SK-N-SH (cell line): ENCODE data around the gene ADAMTS2. TPM values are rescaled to one million over a fixed set of nuclear protein-coding genes. Genes with fewer than 3 reads are reported as not detected.

Experiments used
- CTCF ChIA-PET: fragments of 300-600, 350-600 bp; formaldehyde crosslinking; extraction: SDS; loops from one replicate; lab custom pipeline; 2021; lab: Yijun Ruan, JAX
- POLR2A ChIA-PET: fragments of 350-600 bp; sonication (Branson Sonifier 250); formaldehyde crosslinking; extraction: SDS; loops from one replicate; lab custom pipeline; 2020; ENCODE audit warnings: antibody characterized with exemption, inconsistent platforms; lab: Yijun Ruan, JAX
- DNase-seq: peaks from one replicate; pipeline ENCODE4 v3.0.0; 2012
- H2AFZ ChIP-seq: fragments of 200-600 bp; sonication (generic); 2 replicates; pipeline ENCODE4 v1.8.1; 2016; ENCODE audit warnings: antibody characterized with exemption, mild to moderate bottlenecking, low read depth
- H3F3A ChIP-seq: fragments of 200-600 bp; sonication (generic); replicated peaks from 2 replicates; pipeline ENCODE3; 2016; ENCODE audit warnings: antibody characterized with exemption, mild to moderate bottlenecking; ENCODE audit not compliant: insufficient read depth
- H3K27ac ChIP-seq, 2 experiments: fragments of 200-500 bp in 1 of 2; fragments of 200-600 bp in 1 of 2; sonication (Bioruptor generic) in 1 of 2; sonication (generic), shearing (Covaris generic) in 1 of 2; 2 replicates each; pipeline versions ENCODE4 v1.5.1 to v1.6.1; 2014 to 2016; ENCODE audit warnings: low read depth in 2 of 2, inconsistent platforms in 1 of 2, low read length in 1 of 2, mild to moderate bottlenecking in 1 of 2, mixed read lengths in 1 of 2
- H3K27me3 ChIP-seq: fragments of 200-600 bp; sonication (generic), shearing (Covaris generic); 2 replicates; pipeline ENCODE4 v1.6.1; 2016; ENCODE audit warnings: mixed run types; ENCODE audit not compliant: insufficient read depth
- H3K36me3 ChIP-seq, 2 experiments: fragments of 200-500 bp in 1 of 2; fragments of 200-600 bp in 1 of 2; sonication (Bioruptor generic) in 1 of 2; sonication (generic) in 1 of 2; replicated peaks in 1 of 2; 2 replicates each; pipeline versions ENCODE3 to v1.5.1; 2014 to 2016; ENCODE audit warnings: low read length in 1 of 2, mild to moderate bottlenecking in 1 of 2; ENCODE audit not compliant: insufficient read depth in 2 of 2, control insufficient read depth in 1 of 2
- H3K4me1 ChIP-seq, 2 experiments: fragments of 200-500 bp in 1 of 2; fragments of 200-600 bp in 1 of 2; sonication (Bioruptor generic) in 1 of 2; sonication (generic), shearing (Covaris generic) in 1 of 2; 2 replicates each; pipeline versions ENCODE4 v1.5.1 to v1.6.1; 2014 to 2016; ENCODE audit warnings: low read depth in 1 of 2, low read length in 1 of 2, mixed run types in 1 of 2; ENCODE audit not compliant: insufficient read depth in 2 of 2, control insufficient read depth in 1 of 2
- H3K4me2 ChIP-seq: fragments of 200-600 bp; sonication (generic), shearing (Covaris generic); 2 replicates; pipeline ENCODE4 v1.6.1; 2017; ENCODE audit warnings: mixed run types
- H3K4me3 ChIP-seq, 2 experiments: fragments of 200-500 bp in 1 of 2; fragments of 200-600 bp in 1 of 2; sonication (Bioruptor generic) in 1 of 2; sonication (generic), shearing (Covaris generic) in 1 of 2; 2 replicates each; pipeline versions ENCODE4 v1.5.1 to v1.8.1; 2014 to 2016; ENCODE audit warnings: low read depth in 2 of 2, inconsistent platforms in 1 of 2, low read length in 1 of 2, mild to moderate bottlenecking in 1 of 2, mixed read lengths in 1 of 2, moderate library complexity in 1 of 2
- H3K79me2 ChIP-seq: fragments of 200-600 bp; sonication (generic); 2 replicates; pipeline ENCODE4 v1.8.1; 2017; ENCODE audit warnings: mild to moderate bottlenecking; ENCODE audit not compliant: insufficient read depth
- H3K9ac ChIP-seq: fragments of 200-600 bp; sonication (generic); 2 replicates; pipeline ENCODE4 v1.6.1; 2017; ENCODE audit warnings: mixed run types
- H3K9me2 ChIP-seq: fragments of 200-600 bp; sonication (generic); 2 replicates; pipeline ENCODE4 v1.6.1; 2017; ENCODE audit warnings: mixed run types
- H3K9me3 ChIP-seq: fragments of 200-600 bp; sonication (generic); 2 replicates; pipeline ENCODE4 v1.6.1; 2017; ENCODE audit warnings: mixed run types, mild to moderate bottlenecking, moderate library complexity
- H4K20me1 ChIP-seq: fragments of 200-600 bp; sonication (generic); 2 replicates; pipeline ENCODE4 v1.6.1; 2017; ENCODE audit warnings: mild to moderate bottlenecking, mixed run types; ENCODE audit not compliant: insufficient read depth
- EP300 ChIP-seq, 2 experiments: IDR thresholded peaks; 2 replicates each; pipeline versions ENCODE4 v1.4.0 to v1.6.1; 2012; ENCODE audit warnings: borderline replicate concordance in 1 of 2, low read depth in 1 of 2, low read length in 1 of 2
- FOXM1 ChIP-seq: IDR thresholded peaks from 2 replicates; pipeline ENCODE4 v1.4.0; 2012; ENCODE audit warnings: low read depth, mild to moderate bottlenecking
- GABPA ChIP-seq: IDR thresholded peaks from 2 replicates; pipeline ENCODE4 v1.4.0; 2012; ENCODE audit warnings: low read depth, mild to moderate bottlenecking
- GATA2 ChIP-seq: sonication (generic); formaldehyde crosslinking; IDR thresholded peaks from 2 replicates; pipeline ENCODE4 v1.5.0; 2020; ENCODE audit warnings: mild to moderate bottlenecking, missing genetic modification reagents
- NFIC ChIP-seq: IDR thresholded peaks from 2 replicates; pipeline ENCODE4 v1.4.0; 2012; ENCODE audit warnings: borderline replicate concordance
- NRF1 ChIP-seq: IDR thresholded peaks from 2 replicates; pipeline ENCODE4 v1.6.1; 2012; ENCODE audit warnings: low read depth, mild to moderate bottlenecking, low read length
- POLR2AphosphoS5 ChIP-seq: IDR thresholded peaks from 2 replicates; pipeline ENCODE4 v1.6.1; 2012; ENCODE audit warnings: low read depth, low read length
- RAD21 ChIP-seq: IDR thresholded peaks from 2 replicates; pipeline ENCODE4 v1.6.1; 2012; ENCODE audit warnings: mild to moderate bottlenecking, low read length
- RCOR1 ChIP-seq: fragments of 150-350 bp; IDR thresholded peaks from 2 replicates; pipeline ENCODE4 v1.6.1; 2017; ENCODE audit warnings: antibody characterized with exemption, low read length
- RXRA ChIP-seq: IDR thresholded peaks from 2 replicates; pipeline ENCODE4 v1.4.0; 2012; ENCODE audit warnings: low read depth, mild to moderate bottlenecking, borderline replicate concordance
- WGBS: methylation state at CpG from one replicate; pipeline ENCODE4 v1.1.6; 2017; ENCODE audit warnings: low lambda C conversion rate; 5-methylcytosine and 5-hydroxymethylcytosine counted together
- polyA plus RNA-seq, 3 experiments: library from polyadenylated mRNA; depleted of rRNA; stranded (reverse); fragments of >200 nt; gene quantifications; 2 replicates each; pipeline ENCODE4 v1.2.3, GENCODE V29; 2012
- TF ChIP-seq, protein P1 (sequence below): IDR thresholded peaks from 2 replicates; pipeline ENCODE4 v1.4.0; 2012; ENCODE audit warnings: low read depth, borderline replicate concordance
- TF ChIP-seq, protein P2 (sequence below): fragments of 200-600 bp; sonication (generic); IDR thresholded peaks from 2 replicates; pipeline ENCODE4 v1.6.1; 2017; ENCODE audit warnings: antibody characterized with exemption, mild to moderate bottlenecking, moderate library complexity
- TF ChIP-seq, protein P3 (sequence below): fragments of 150-350 bp; IDR thresholded peaks from 2 replicates; pipeline ENCODE4 v1.6.1; 2017; ENCODE audit warnings: antibody characterized with exemption, low read length, low read depth, borderline replicate concordance
- TF ChIP-seq, protein P4 (sequence below): IDR thresholded peaks from 2 replicates; pipeline ENCODE4 v1.4.0; 2012; ENCODE audit warnings: low read depth
- TF ChIP-seq, protein P5 (sequence below): IDR thresholded peaks from 2 replicates; pipeline ENCODE4 v1.6.1; 2012; ENCODE audit warnings: mild to moderate bottlenecking, low read depth, low read length, moderate library complexity

The ADAMTS2 gene
- polyA plus RNA-seq, 1 of the 3 experiments (the other 2 are of a cell fraction) = 0.12 TPM

DNA sequence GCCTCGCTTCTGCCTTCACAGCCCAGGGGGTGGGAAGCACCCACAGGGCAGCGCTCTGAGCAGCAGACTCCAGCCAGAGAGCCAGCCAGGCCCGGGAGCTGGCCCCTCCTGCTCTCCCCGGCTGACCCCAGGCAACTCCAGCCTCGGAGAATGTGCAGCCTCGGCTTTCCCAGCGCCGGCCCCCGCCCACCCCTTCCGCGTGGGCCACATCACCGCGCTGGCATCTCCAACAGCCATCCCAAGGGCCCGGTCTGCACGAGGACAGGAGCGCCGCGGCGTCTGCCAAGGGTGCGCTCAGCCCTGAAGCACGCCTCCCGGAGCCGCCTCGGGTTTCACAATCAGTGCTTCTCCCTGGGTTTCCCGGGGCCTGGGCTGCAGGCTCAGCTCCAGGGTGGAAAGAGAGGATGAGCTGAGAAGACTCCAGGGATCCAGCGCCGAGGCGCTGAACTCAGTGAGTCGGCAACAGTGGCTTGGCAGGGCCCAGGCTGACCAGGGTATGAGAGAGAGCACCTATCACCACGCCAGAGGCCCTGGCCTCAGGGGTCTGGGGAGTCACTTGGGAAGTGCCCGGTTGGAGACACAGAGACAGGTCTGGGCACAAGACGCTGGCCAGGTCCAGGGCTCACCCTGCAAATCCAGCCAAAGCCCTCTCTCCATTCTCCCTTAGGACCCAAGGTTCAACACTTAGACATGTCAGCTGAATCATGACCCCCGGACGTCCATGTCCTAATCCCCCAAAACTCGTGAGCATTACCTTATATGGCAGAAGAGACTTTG lies 79.6 kb downstream of the ADAMTS2 start (continued):
- TF ChIP-seq, protein P1, sequence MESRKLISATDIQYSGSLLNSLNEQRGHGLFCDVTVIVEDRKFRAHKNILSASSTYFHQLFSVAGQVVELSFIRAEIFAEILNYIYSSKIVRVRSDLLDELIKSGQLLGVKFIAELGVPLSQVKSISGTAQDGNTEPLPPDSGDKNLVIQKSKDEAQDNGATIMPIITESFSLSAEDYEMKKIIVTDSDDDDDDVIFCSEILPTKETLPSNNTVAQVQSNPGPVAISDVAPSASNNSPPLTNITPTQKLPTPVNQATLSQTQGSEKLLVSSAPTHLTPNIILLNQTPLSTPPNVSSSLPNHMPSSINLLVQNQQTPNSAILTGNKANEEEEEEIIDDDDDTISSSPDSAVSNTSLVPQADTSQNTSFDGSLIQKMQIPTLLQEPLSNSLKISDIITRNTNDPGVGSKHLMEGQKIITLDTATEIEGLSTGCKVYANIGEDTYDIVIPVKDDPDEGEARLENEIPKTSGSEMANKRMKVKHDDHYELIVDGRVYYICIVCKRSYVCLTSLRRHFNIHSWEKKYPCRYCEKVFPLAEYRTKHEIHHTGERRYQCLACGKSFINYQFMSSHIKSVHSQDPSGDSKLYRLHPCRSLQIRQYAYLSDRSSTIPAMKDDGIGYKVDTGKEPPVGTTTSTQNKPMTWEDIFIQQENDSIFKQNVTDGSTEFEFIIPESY = no peak
- TF ChIP-seq, protein P2, sequence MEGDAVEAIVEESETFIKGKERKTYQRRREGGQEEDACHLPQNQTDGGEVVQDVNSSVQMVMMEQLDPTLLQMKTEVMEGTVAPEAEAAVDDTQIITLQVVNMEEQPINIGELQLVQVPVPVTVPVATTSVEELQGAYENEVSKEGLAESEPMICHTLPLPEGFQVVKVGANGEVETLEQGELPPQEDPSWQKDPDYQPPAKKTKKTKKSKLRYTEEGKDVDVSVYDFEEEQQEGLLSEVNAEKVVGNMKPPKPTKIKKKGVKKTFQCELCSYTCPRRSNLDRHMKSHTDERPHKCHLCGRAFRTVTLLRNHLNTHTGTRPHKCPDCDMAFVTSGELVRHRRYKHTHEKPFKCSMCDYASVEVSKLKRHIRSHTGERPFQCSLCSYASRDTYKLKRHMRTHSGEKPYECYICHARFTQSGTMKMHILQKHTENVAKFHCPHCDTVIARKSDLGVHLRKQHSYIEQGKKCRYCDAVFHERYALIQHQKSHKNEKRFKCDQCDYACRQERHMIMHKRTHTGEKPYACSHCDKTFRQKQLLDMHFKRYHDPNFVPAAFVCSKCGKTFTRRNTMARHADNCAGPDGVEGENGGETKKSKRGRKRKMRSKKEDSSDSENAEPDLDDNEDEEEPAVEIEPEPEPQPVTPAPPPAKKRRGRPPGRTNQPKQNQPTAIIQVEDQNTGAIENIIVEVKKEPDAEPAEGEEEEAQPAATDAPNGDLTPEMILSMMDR = no peak

DNA sequence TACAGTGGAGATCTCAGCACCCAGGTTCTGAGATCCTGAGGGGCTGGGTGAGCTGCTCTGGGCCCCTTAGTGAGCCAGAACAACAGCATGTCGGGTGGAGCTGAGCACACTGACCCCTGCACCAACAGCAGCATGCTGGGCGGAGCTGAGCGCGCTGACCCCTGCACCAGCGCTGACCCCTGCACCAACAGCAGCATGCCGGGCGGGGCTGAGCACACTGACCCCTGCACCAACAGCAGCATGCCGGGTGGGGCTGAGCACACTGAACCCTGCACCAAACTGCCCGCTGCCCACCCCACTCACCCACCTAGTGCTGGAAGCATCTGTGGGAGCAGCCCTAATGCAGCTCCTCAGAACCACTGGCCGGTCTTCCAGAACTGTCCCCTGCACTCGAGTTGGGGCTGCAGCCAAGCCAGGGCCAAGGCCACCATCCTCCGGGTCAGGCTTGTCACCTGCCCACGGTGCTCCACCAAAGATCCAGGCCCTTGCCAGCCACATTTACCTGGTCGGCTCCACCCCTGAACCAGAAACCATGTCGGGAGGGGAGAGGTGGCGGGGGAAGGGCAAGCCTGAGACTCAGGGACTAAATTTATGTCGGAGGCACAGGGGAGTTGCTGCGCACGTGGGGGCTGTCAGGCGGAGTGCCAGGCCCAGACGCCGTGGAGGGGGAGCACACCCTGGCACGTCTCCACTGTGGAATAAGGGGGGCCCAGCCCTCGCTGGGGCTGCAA lies 80.3 kb downstream of the ADAMTS2 start:
- ChIA-PET POLR2A (no interaction called here), CTCF (interaction anchor here (1.0 to 6.2 kb wide), 10 partner anchors 9 to 1030 kb away, joined by 3 to 35 read pairs (median 5); no protein-coding TSS in a partner anchor)
- H3F3A ChIP-seq = no peaks in the 10 kb centered on the region
- no peaks in the 10 kb centered on the region for H3K79me2 ChIP-seq
- H3K4me3 ChIP-seq = no peak overlapping the region
- WGBS = 49% methylated on average over 13 of the region's 24 CpGs
- no peak overlapping the region for H3K4me2 ChIP-seq
- no peaks in the 10 kb centered on the region for H3K36me3 ChIP-seq
- no peaks in the 10 kb centered on the region for H3K9me3 ChIP-seq
- no peaks in the 10 kb centered on the region for H4K20me1 ChIP-seq
- H3K9ac ChIP-seq = no peak overlapping the region
- peak overlapping the region in 1 of 2 experiments; percentile 96; a peak in 1 of 4 replicates for H3K27ac ChIP-seq
- DNase-seq = peak; percentile 27
- H3K4me1 ChIP-seq = peaks cover 0 to 95% of the 10 kb centered on the region in 2 experiments; a peak in 2 of 4 replicates
- no peaks in the 10 kb centered on the region for H3K27me3 ChIP-seq
- H3K9me2 ChIP-seq = no peaks in the 10 kb centered on the region
- H2AFZ ChIP-seq = no peak overlapping the region
- TF ChIP-seq GATA2 (no peak), GABPA (no peak), FOXM1 (no peak), NFIC (no peak), NRF1 (no peak), POLR2AphosphoS5 (no peak), RXRA (no peak), RCOR1 (no peak), RAD21 (no peak), EP300 (IDR thresholded peaks at IDR 0.05; ENCODE audit: borderline replicate concordance in 1 of 2, low read depth in 1 of 2, low read length in 1 of 2) (no peak)
- TF ChIP-seq, protein P1 = no peak
- TF ChIP-seq, protein P3, sequence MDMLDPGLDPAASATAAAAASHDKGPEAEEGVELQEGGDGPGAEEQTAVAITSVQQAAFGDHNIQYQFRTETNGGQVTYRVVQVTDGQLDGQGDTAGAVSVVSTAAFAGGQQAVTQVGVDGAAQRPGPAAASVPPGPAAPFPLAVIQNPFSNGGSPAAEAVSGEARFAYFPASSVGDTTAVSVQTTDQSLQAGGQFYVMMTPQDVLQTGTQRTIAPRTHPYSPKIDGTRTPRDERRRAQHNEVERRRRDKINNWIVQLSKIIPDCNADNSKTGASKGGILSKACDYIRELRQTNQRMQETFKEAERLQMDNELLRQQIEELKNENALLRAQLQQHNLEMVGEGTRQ = no peak
- TF ChIP-seq, protein P4, sequence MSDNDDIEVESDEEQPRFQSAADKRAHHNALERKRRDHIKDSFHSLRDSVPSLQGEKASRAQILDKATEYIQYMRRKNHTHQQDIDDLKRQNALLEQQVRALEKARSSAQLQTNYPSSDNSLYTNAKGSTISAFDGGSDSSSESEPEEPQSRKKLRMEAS = no peak
- TF ChIP-seq, protein P5, sequence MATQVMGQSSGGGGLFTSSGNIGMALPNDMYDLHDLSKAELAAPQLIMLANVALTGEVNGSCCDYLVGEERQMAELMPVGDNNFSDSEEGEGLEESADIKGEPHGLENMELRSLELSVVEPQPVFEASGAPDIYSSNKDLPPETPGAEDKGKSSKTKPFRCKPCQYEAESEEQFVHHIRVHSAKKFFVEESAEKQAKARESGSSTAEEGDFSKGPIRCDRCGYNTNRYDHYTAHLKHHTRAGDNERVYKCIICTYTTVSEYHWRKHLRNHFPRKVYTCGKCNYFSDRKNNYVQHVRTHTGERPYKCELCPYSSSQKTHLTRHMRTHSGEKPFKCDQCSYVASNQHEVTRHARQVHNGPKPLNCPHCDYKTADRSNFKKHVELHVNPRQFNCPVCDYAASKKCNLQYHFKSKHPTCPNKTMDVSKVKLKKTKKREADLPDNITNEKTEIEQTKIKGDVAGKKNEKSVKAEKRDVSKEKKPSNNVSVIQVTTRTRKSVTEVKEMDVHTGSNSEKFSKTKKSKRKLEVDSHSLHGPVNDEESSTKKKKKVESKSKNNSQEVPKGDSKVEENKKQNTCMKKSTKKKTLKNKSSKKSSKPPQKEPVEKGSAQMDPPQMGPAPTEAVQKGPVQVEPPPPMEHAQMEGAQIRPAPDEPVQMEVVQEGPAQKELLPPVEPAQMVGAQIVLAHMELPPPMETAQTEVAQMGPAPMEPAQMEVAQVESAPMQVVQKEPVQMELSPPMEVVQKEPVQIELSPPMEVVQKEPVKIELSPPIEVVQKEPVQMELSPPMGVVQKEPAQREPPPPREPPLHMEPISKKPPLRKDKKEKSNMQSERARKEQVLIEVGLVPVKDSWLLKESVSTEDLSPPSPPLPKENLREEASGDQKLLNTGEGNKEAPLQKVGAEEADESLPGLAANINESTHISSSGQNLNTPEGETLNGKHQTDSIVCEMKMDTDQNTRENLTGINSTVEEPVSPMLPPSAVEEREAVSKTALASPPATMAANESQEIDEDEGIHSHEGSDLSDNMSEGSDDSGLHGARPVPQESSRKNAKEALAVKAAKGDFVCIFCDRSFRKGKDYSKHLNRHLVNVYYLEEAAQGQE = no peak
